IMR-90 (cell line): ENCODE results near the gene C2orf92. TPM values are rescaled to one million over a fixed set of nuclear protein-coding genes. Genes with fewer than 3 reads are reported as not detected.

ENCODE experiments used
- ATAC-seq: fragments of 200-7000 bp; cut with Tn5 transposase; 2 replicates; pipeline ENCODE4 v1.9.1; 2020; ENCODE audit warnings: low read depth, mild to moderate bottlenecking, moderate library complexity
- BruUV-seq: library from RNA; stranded (reverse); fragments of 400-500 nt; replicated peaks from 2 replicates; lab custom pipeline; 2021; lab: Mats Ljungman, UMichigan
- CTCF ChIA-PET: fragments of 300-600 bp; formaldehyde crosslinking; extraction: SDS; loops from one replicate; lab custom pipeline; 2021; ENCODE audit warnings: antibody characterized with exemption; lab: Yijun Ruan, JAX
- POLR2A ChIA-PET: fragments of 300-600 bp; sonication (Branson Sonifier 250); formaldehyde crosslinking; loops from one replicate; lab custom pipeline; 2022; ENCODE audit warnings: antibody characterized with exemption; ENCODE audit not compliant: unreplicated experiment; lab: Charles Lee
- DNase-seq: peaks from one replicate; pipeline ENCODE4 v3.0.0; 2013
- H2AFZ ChIP-seq: replicated peaks from 2 replicates; pipeline ENCODE3; 2013; ENCODE audit warnings: low read length, mild to moderate bottlenecking; ENCODE audit not compliant: poor library complexity
- H2AK5ac ChIP-seq: 2 replicates; pipeline ENCODE4 v1.6.1; 2013; ENCODE audit warnings: low read depth, low read length, inconsistent platforms
- H2AK9ac ChIP-seq: replicated peaks from 2 replicates; pipeline ENCODE3; 2013; ENCODE audit warnings: mild to moderate bottlenecking, low read depth, low read length, moderate library complexity; ENCODE audit not compliant: poor library complexity
- H2BK120ac ChIP-seq: 2 replicates; pipeline ENCODE4 v1.6.1; 2013; ENCODE audit warnings: low read depth, low read length, inconsistent platforms
- H2BK15ac ChIP-seq: 3 replicates; pipeline ENCODE4 v1.6.1; 2013; ENCODE audit warnings: low read depth, low read length, inconsistent platforms
- H2BK20ac ChIP-seq: 2 replicates; pipeline ENCODE4 v1.6.1; 2013; ENCODE audit warnings: low read depth, mild to moderate bottlenecking, inconsistent platforms, low read length, moderate library complexity
- H2BK5ac ChIP-seq: 2 replicates; pipeline ENCODE4 v1.6.1; 2013; ENCODE audit warnings: mild to moderate bottlenecking, low read depth, low read length, inconsistent platforms; ENCODE audit not compliant: poor library complexity, severe bottlenecking
- H3K14ac ChIP-seq: replicated peaks from 2 replicates; pipeline ENCODE4 v1.6.1; 2013; ENCODE audit warnings: low read depth, low read length, inconsistent platforms
- H3K18ac ChIP-seq: 2 replicates; pipeline ENCODE4 v1.6.1; 2013; ENCODE audit warnings: low read depth, low read length, control low read depth
- H3K23ac ChIP-seq: 2 replicates; pipeline ENCODE4 v1.6.1; 2013; ENCODE audit warnings: low read depth, low read length, inconsistent platforms
- H3K27ac ChIP-seq: 2 replicates; pipeline ENCODE4 v1.5.1; 2013; ENCODE audit warnings: mild to moderate bottlenecking, control low read depth, low read length; ENCODE audit not compliant: insufficient read depth
- H3K27me3 ChIP-seq: 2 replicates; pipeline ENCODE4 v1.6.1; 2013; ENCODE audit warnings: low read length; ENCODE audit not compliant: control insufficient read depth, insufficient read depth
- H3K36me3 ChIP-seq: 2 replicates; pipeline ENCODE4 v1.6.1; 2013; ENCODE audit warnings: low read length, mixed read lengths; ENCODE audit not compliant: control insufficient read depth, insufficient read depth
- H3K4ac ChIP-seq: 2 replicates; pipeline ENCODE4 v1.6.1; 2013; ENCODE audit warnings: low read depth, low read length, inconsistent platforms
- H3K4me1 ChIP-seq: 2 replicates; pipeline ENCODE4 v1.6.1; 2013; ENCODE audit warnings: low read length, mixed read lengths; ENCODE audit not compliant: control insufficient read depth, insufficient read depth
- H3K4me2 ChIP-seq: 2 replicates; pipeline ENCODE4 v1.6.1; 2013; ENCODE audit warnings: low read depth, mild to moderate bottlenecking, control low read depth, low read length, moderate library complexity
- H3K4me3 ChIP-seq: 2 replicates; pipeline ENCODE4 v1.5.1; 2013; ENCODE audit warnings: low read depth, mild to moderate bottlenecking, control low read depth, low read length, moderate library complexity; ENCODE audit not compliant: insufficient read depth
- H3K56ac ChIP-seq: 2 replicates; pipeline ENCODE4 v1.6.1; 2013; ENCODE audit warnings: low read length, inconsistent platforms; ENCODE audit not compliant: insufficient read depth; ENCODE audit errors: extremely low read depth
- H3K79me1 ChIP-seq, 2 experiments: 2 replicates each; pipeline ENCODE4 v1.6.1; 2013; ENCODE audit warnings: low read length in 2 of 2, inconsistent platforms in 1 of 2, low read depth in 1 of 2
- H3K9ac ChIP-seq: 2 replicates; pipeline ENCODE4 v1.6.1; 2013; ENCODE audit warnings: low read depth, low read length, control low read depth
- H3K9me1 ChIP-seq: 2 replicates; pipeline ENCODE4 v1.6.1; 2013; ENCODE audit warnings: low read length, inconsistent platforms; ENCODE audit not compliant: insufficient read depth
- H3K9me3 ChIP-seq: 2 replicates; pipeline ENCODE4 v1.6.1; 2013; ENCODE audit warnings: low read length; ENCODE audit not compliant: control insufficient read depth, insufficient read depth
- H4K20me1 ChIP-seq: 2 replicates; pipeline ENCODE4 v1.6.1; 2013; ENCODE audit warnings: low read length, inconsistent platforms; ENCODE audit not compliant: insufficient read depth
- H4K5ac ChIP-seq: 2 replicates; pipeline ENCODE4 v1.6.1; 2013; ENCODE audit warnings: mild to moderate bottlenecking, low read depth, low read length, control low read depth
- H4K8ac ChIP-seq, 2 experiments: 2 replicates each; pipeline ENCODE4 v1.6.1; 2013; ENCODE audit warnings: low read depth in 2 of 2, low read length in 2 of 2, control low read depth in 1 of 2, inconsistent platforms in 1 of 2
- H4K91ac ChIP-seq: 2 replicates; pipeline ENCODE4 v1.6.1; 2013; ENCODE audit warnings: low read depth, low read length, inconsistent platforms; ENCODE audit not compliant: insufficient read depth
- CHD1 ChIP-seq: IDR thresholded peaks from 2 replicates; pipeline ENCODE4 v1.6.1; 2012; ENCODE audit warnings: low read depth, low read length, improper control_type of control experiment
- CTCF ChIP-seq: conservative IDR thresholded peaks from 2 replicates; pipeline ENCODE4 v1.5.1; 2012; ENCODE audit warnings: mild to moderate bottlenecking, low read depth, low read length, improper control_type of control experiment
- FOS ChIP-seq: fragments of 150-350 bp; IDR thresholded peaks from 2 replicates; pipeline ENCODE4 v1.6.1; 2016; ENCODE audit warnings: low read depth, low read length
- MAFK ChIP-seq: IDR thresholded peaks from 2 replicates; pipeline ENCODE4 v1.6.1; 2012; ENCODE audit warnings: low read depth, low read length, improper control_type of control experiment
- MXI1 ChIP-seq: IDR thresholded peaks from 2 replicates; pipeline ENCODE4 v1.6.1; 2012; ENCODE audit warnings: low read depth, mild to moderate bottlenecking, low read length, moderate library complexity, borderline replicate concordance
- NFE2L2 ChIP-seq: fragments of 150-350 bp; IDR thresholded peaks from 2 replicates; pipeline ENCODE4 v1.6.1; 2016; ENCODE audit warnings: low read depth, mild to moderate bottlenecking, low read length
- POLR2A ChIP-seq: IDR thresholded peaks from 2 replicates; pipeline ENCODE4 v1.6.1; 2012; ENCODE audit warnings: mild to moderate bottlenecking, low read depth, low read length
- RAD21 ChIP-seq: IDR thresholded peaks from 2 replicates; pipeline ENCODE4 v1.6.1; 2012; ENCODE audit warnings: low read length, improper control_type of control experiment
- RCOR1 ChIP-seq: IDR thresholded peaks from 2 replicates; pipeline ENCODE4 v1.6.1; 2012; ENCODE audit warnings: mild to moderate bottlenecking, low read length, improper control_type of control experiment; ENCODE audit not compliant: insufficient replicate concordance
- RFX5 ChIP-seq: IDR thresholded peaks from 2 replicates; pipeline ENCODE4 v1.8.0; 2012; ENCODE audit warnings: low read depth, mild to moderate bottlenecking, low read length, moderate library complexity
- SMC3 ChIP-seq: fragments of 150-350 bp; IDR thresholded peaks from 2 replicates; pipeline ENCODE4 v1.6.1; 2016; ENCODE audit warnings: low read depth, mild to moderate bottlenecking, antibody characterized with exemption, low read length, moderate library complexity
- WGBS, 2 experiments: methylation state at CpG; one replicate each; pipeline versions ENCODE4 v1.1.5 to v1.1.7; 2013; ENCODE audit warnings: missing lambda C conversion rate in 2 of 2; ENCODE audit not compliant: insufficient read length in 1 of 2; ENCODE audit errors: extremely low coverage in 2 of 2; 5-methylcytosine and 5-hydroxymethylcytosine counted together
- dilution Hi-C: fragments of 300-500 bp; cut with HindIII; formaldehyde crosslinking; loops from one replicate; pipeline ENCODE4 v1.14.3; 2018; ENCODE audit warnings: low sequenced_read_pairs; ENCODE audit not compliant: unreplicated experiment
- in situ Hi-C: fragments of 300-500 bp; cut with MboI; formaldehyde crosslinking; loops from 3 replicates; pipeline ENCODE4 v1.14.3; 2019; ENCODE audit warnings: low sequenced_read_pairs, inconsistent platforms, mixed read lengths
- intact Hi-C: fragments of 100-400 bp; cut with micrococcal nuclease; formaldehyde crosslinking; loops from 2 replicates; pipeline ENCODE4 v1.10.0; 2022
- polyA plus RNA-seq, 3 experiments: library from polyadenylated mRNA; depleted of rRNA; stranded (reverse); fragments of >200 nt; gene quantifications; 2 replicates each; pipeline ENCODE4 v1.2.3, GENCODE V29; 2012; ENCODE audit warnings: low replicate concordance in 1 of 3
- total RNA-seq: library from RNA; depleted of rRNA; stranded (reverse); fragments of >200 nt; gene quantifications from 2 replicates; pipeline ENCODE4 v1.2.3, GENCODE V29; 2012
- TF ChIP-seq, protein P1 (sequence below): fragments of 150-350 bp; IDR thresholded peaks from 2 replicates; pipeline ENCODE4 v1.6.1; 2016; ENCODE audit warnings: low read depth, mild to moderate bottlenecking, low read length, moderate library complexity, borderline replicate concordance

C2orf92 gene
- total and polyA plus RNA-seq, 2 of the 4 experiments (the other 2 are of a cell fraction) = 0.90 to 2.5 TPM

GRCh38 chr2:97676620-97677019 lies 7.1 kb downstream of the C2orf92 start:
- no CpG with 5 or more reads among the region's 1 CpG for WGBS, 2 experiments
- ATAC-seq (no peak), DNase-seq (no peak)
- Histone ChIP-seq H2AK9ac (no peak overlapping the region), H2BK20ac (no peak overlapping the region), H3K9ac (no peak overlapping the region), H3K4me3 (no peak overlapping the region), H3K27ac (no peak overlapping the region), H3K56ac (no peak overlapping the region), H3K9me1 (0 out of 2 replicates have a peak, but pooled peaks cover 3% of the 10 kb centered on the region), H3K14ac (no peak overlapping the region), H2BK5ac (no peak overlapping the region), H3K9me3 (no peaks in the 10 kb centered on the region), H2BK120ac (no peak overlapping the region), H4K8ac (no peak overlapping the region), H4K5ac (no peak overlapping the region), H3K79me1 (no peaks in the 10 kb centered on the region), H2AK5ac (no peak overlapping the region), H2BK15ac (no peak overlapping the region), H4K20me1 (no peaks in the 10 kb centered on the region), H3K36me3 (no peaks in the 10 kb centered on the region), H3K23ac (no peak overlapping the region), H3K27me3 (no peaks in the 10 kb centered on the region), H3K18ac (no peak overlapping the region), H3K4me2 (no peak overlapping the region), H2AFZ (no peak overlapping the region), H4K91ac (no peak overlapping the region), H3K4ac (no peak overlapping the region), H3K4me1 (peaks cover 2% of the 10 kb centered on the region; the same call in 1 of the 2 replicates)
- CTCF ChIA-PET = no interaction called here
- in situ Hi-C loops = no loop called here
- BruUV-seq = no TSS peak
- TF ChIP-seq MXI1 (no peak), RCOR1 (no peak), CTCF (no peak), RFX5 (no peak), FOS (no peak), SMC3 (no peak), POLR2A (no peak), NFE2L2 (no peak), MAFK (no peak), CHD1 (no peak), RAD21 (no peak)
- TF ChIP-seq, protein P1, sequence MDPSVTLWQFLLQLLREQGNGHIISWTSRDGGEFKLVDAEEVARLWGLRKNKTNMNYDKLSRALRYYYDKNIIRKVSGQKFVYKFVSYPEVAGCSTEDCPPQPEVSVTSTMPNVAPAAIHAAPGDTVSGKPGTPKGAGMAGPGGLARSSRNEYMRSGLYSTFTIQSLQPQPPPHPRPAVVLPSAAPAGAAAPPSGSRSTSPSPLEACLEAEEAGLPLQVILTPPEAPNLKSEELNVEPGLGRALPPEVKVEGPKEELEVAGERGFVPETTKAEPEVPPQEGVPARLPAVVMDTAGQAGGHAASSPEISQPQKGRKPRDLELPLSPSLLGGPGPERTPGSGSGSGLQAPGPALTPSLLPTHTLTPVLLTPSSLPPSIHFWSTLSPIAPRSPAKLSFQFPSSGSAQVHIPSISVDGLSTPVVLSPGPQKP = no peak
- POLR2A ChIA-PET = no interaction called here
- intact Hi-C loops = no loop called here
- dilution Hi-C loops = no loop called here
